Esophagus squamous epithelium (tissue), 5 donors: ENCODE results near the gene GPT2. TPM values are rescaled to one million over a fixed set of nuclear protein-coding genes. Genes with fewer than 3 reads are reported as not detected.

Experiments used
- DNase-seq: peaks from one replicate; lab custom pipeline; 2025; lab: John Stamatoyannopoulos, UW
- H3K27ac ChIP-seq, 4 donors: fragments of 200-600 bp; sonication (generic); one replicate each; pipeline ENCODE4 v1.5.1; 2016 to 2019; ENCODE audit warnings: mild to moderate bottlenecking in 1 of 4
- H3K27me3 ChIP-seq, 4 donors: fragments of 200-600 bp; sonication (generic); 1 replicate in 3 of 4; 2 replicates in 1 of 4; pipeline versions ENCODE4 v1.5.1 to v1.6.0; 2017 to 2021; ENCODE audit warnings: antibody characterized with exemption in 1 of 4
- H3K36me3 ChIP-seq, 3 donors: fragments of 200-600 bp; sonication (generic); one replicate each; pipeline ENCODE4 v1.5.1; 2016 to 2019
- H3K4me1 ChIP-seq, 3 donors: fragments of 200-600 bp; sonication (generic); one replicate each; pipeline ENCODE4 v1.5.1; 2017 to 2019
- H3K4me3 ChIP-seq, 4 donors: fragments of 200-600 bp; sonication (generic); 1 replicate in 3 of 4; 2 replicates in 1 of 4; pipeline ENCODE4 v1.5.1; 2016 to 2019; ENCODE audit warnings: mild to moderate bottlenecking in 2 of 4, moderate library complexity in 1 of 4
- H3K9me3 ChIP-seq, 3 donors: fragments of 200-600 bp; sonication (generic); one replicate each; pipeline ENCODE4 v1.5.1; 2016 to 2019
- POLR2A ChIP-seq, 4 donors: fragments of 450-650 bp; IDR thresholded peaks; one replicate each; pipeline ENCODE4 v1.6.1; 2017; ENCODE audit warnings: antibody characterized with exemption in 4 of 4, mild to moderate bottlenecking in 4 of 4, moderate library complexity in 3 of 4
- whole genome bisulfite sequencing, 2 donors: methylation state at CpG; one replicate each; pipeline ENCODE4 v1.1.5; 2018; 5-methylcytosine and 5-hydroxymethylcytosine counted together
- intact Hi-C: fragments of 100-400 bp; cut with DNase I; formaldehyde crosslinking; loops from one replicate; pipeline ENCODE4 v1.15.0; 2022
- total RNA-seq, 4 donors: library from RNA; depleted of rRNA; stranded (reverse); fragments of >200 nt; gene quantifications; one replicate each; pipeline ENCODE4 v1.1.0, GENCODE V29; 2016
- TF ChIP-seq, protein P1 (sequence below), 6 experiments: fragments of 450-650 bp in 4 of 6; fragments of 200-600 bp in 2 of 6; sonication (generic) in 2 of 6; IDR thresholded peaks; one replicate each; pipeline ENCODE4 v1.5.1; 2016 to 2019; ENCODE audit warnings: antibody characterized with exemption in 6 of 6, mild to moderate bottlenecking in 4 of 6, moderate library complexity in 4 of 6
- donor health status: DM: yes; HTN: yes; CAD: no.

Gene GPT2
- total RNA-seq, 4 donors from 2014 or later: 43.3 to 113 (median 77.2) TPM

DNA sequence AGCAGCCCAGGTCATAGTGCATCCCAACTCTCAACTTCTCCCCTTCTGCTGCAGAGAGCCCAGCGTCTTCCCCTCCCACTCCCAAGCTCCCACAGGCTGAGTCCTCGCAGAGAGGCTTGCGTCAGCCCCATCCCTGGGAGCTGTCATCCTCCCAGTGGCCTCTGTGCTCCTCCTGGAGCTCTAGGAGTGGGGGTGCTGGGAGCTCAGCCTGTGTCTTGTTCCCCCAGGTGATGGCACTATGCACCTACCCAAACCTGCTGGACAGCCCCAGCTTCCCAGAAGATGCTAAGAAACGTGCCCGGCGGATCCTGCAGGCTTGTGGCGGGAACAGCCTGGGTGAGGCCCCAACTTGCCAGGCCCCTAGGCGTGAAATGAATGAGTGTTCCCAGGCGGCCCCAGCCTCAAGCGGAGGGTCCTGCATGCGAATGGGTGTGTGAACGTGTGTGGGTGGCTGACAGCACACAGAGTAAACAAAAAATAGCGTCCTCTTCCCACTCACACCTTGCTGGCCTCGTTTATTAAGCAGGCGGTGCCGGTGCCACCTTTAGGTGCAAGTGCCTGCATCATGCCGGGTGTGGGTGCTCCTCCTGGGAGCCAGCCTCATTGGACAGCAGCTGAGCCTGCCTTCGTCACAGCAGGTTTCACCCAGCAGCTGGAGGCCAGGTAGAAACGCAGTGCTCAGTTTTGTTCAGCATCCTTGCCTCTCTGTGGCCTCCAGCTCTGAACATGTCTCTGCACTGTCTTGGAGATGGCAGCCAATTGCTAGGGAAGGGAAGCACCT lies 16.5 kb downstream of the GPT2 start:
- 32 to 45% methylated on average over 5 to 9 of the region's 19 CpGs for WGBS, 2 donors
- peak overlapping the region; percentile 65 to 92 (median 81) for H3K27ac ChIP-seq
- no peak overlapping the region for H3K4me3 ChIP-seq
- TF ChIP-seq POLR2A (IDR thresholded peaks at IDR 0.05): peak in 2 of 4 donors; percentile 11 to 25
- TF ChIP-seq, protein P1, sequence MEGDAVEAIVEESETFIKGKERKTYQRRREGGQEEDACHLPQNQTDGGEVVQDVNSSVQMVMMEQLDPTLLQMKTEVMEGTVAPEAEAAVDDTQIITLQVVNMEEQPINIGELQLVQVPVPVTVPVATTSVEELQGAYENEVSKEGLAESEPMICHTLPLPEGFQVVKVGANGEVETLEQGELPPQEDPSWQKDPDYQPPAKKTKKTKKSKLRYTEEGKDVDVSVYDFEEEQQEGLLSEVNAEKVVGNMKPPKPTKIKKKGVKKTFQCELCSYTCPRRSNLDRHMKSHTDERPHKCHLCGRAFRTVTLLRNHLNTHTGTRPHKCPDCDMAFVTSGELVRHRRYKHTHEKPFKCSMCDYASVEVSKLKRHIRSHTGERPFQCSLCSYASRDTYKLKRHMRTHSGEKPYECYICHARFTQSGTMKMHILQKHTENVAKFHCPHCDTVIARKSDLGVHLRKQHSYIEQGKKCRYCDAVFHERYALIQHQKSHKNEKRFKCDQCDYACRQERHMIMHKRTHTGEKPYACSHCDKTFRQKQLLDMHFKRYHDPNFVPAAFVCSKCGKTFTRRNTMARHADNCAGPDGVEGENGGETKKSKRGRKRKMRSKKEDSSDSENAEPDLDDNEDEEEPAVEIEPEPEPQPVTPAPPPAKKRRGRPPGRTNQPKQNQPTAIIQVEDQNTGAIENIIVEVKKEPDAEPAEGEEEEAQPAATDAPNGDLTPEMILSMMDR (IDR thresholded peaks at IDR 0.05): peak in 5 of 6 experiments; percentile 11 to 45 (median 22)
- H3K9me3 ChIP-seq: no peaks in the 10 kb centered on the region
- H3K36me3 ChIP-seq: peaks cover 4 to 56% (median 5%) of the 10 kb centered on the region in 3 donors
- intact Hi-C loops: no loop called here
- no peaks in the 10 kb centered on the region for H3K27me3 ChIP-seq
- DNase-seq: no peak
- H3K4me1 ChIP-seq: peaks cover 24 to 83% (median 46%) of the 10 kb centered on the region in 3 donors

- 79 to 90% methylated on average over 2 of the region's 8 CpGs for WGBS, 2 donors
- Histone ChIP-seq H3K4me3 (no peak overlapping the region), H3K4me1 (peaks cover 24 to 72% (median 36%) of the 10 kb centered on the region in 3 donors), H3K9me3 (no peaks in the 10 kb centered on the region), H3K27me3 (no peaks in the 10 kb centered on the region), H3K27ac (peak overlapping the region; percentile 57 to 92 (median 74)), H3K36me3 (peaks cover 4 to 67% (median 5%) of the 10 kb centered on the region in 3 donors)
- no peak for DNase-seq
- intact Hi-C loops: no loop called here
- TF ChIP-seq, protein P1 (IDR thresholded peaks at IDR 0.05): no peak
- no peak for TF ChIP-seq POLR2A (IDR thresholded peaks at IDR 0.05)
Observed at GRCh38 chr16:46901709-46902108, 17.5 kb downstream of the GPT2 start.

GRCh38 chr16:46903255-46903905 lies 19.2 kb downstream of the GPT2 start:
- WGBS, 2 donors: 77 to 88% methylated on average over 4 to 5 of the region's 5 CpGs
- Histone ChIP-seq H3K27me3 (no peaks in the 10 kb centered on the region), H3K4me3 (no peak overlapping the region), H3K4me1 (peaks cover 24 to 59% (median 26%) of the 10 kb centered on the region in 3 donors), H3K27ac (peak overlapping the region in 3 of 4 donors; percentile 54 to 92 (median 84)), H3K9me3 (no peaks in the 10 kb centered on the region), H3K36me3 (peaks cover 0 to 71% (median 5%) of the 10 kb centered on the region in 3 donors)
- no peak for DNase-seq
- TF ChIP-seq, protein P1 (IDR thresholded peaks at IDR 0.05): no peak
- TF ChIP-seq POLR2A (IDR thresholded peaks at IDR 0.05): no peak
- intact Hi-C loops: no loop called here

GRCh38 chr16:46904471-46904870 lies 20.3 kb downstream of the GPT2 start:
- no peaks in the 10 kb centered on the region for H3K9me3 ChIP-seq
- H3K27me3 ChIP-seq: no peaks in the 10 kb centered on the region
- TF ChIP-seq, protein P1 (IDR thresholded peaks at IDR 0.05): no peak
- TF ChIP-seq POLR2A (IDR thresholded peaks at IDR 0.05): no peak
- no peak for DNase-seq
- peak overlapping the region in 3 of 4 donors; percentile 24 to 92 (median 84) for H3K27ac ChIP-seq
- intact Hi-C loops: no loop called here
- H3K4me1 ChIP-seq: peaks cover 18 to 57% (median 21%) of the 10 kb centered on the region in 3 donors
- H3K36me3 ChIP-seq: peaks cover 2 to 67% (median 5%) of the 10 kb centered on the region in 3 donors
- H3K4me3 ChIP-seq: no peak overlapping the region
- 97% methylated on average over 3 of the region's 3 CpGs for WGBS, 2 donors
